GM08714 (cell line): ENCODE results near the gene DDX39B.
A peak's percentile ranks its signal among the peaks of the same experiment; 100 is the strongest.

Experiments
- H3K4me3 ChIP-seq: fragments of 200-500 bp; sonication (Bioruptor generic); 2 replicates; pipeline ENCODE4 v1.5.1; 2014; ENCODE audit warnings: mild to moderate bottlenecking, low read length, inconsistent platforms
- ZNF274 ChIP-seq: IDR thresholded peaks from 2 replicates; pipeline ENCODE4 v1.6.1; 2012; ENCODE audit warnings: mild to moderate bottlenecking, low read depth, low read length

Gene DDX39B

DNA sequence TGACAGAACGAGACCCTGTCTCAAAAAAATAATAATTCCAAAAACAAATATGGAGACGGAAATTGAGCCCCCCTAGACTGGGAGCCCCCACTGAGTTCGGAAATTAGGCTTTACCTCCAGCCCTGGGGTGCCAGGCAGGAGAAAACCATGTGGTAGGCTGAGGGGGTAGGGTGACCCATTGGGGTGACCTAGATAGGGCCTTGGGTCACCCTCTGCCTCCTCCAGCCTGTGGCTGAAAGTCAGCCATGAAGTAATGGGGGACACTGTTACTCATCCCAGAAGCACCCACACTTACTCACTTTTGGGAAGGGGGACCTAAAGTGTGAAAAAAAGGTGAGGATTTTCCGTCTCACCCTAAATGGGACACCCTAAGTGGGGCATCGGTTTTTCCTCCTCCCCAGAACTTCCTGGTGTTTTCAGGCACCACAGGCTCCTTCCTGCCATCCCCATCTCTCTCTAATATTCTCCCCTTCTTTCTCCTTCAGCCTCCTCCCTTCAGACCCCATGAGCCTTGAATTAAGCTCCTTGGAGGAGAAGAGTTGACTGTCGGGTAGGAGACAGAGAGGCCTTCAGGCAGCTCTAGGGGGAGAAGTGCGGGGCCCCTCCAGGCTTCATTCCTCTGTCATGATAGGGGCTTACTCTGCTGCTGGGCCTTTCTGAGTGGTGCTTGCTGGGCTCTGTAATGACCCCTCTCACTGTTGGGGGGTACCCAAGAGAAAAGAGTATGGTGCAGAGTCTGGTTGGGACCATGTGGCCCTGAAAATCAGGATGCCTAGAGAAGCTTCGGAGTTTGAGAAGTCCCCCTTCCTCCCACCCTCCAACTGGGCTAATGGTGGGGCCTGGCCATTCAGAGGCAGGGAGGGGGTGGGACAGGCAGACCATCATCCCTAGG is 38.0 kb upstream of the DDX39B start:
- TF ChIP-seq ZNF274, result no peak
- H3K4me3 ChIP-seq, result no peak overlapping the region; the same call in 1 of the 2 replicates

DNA sequence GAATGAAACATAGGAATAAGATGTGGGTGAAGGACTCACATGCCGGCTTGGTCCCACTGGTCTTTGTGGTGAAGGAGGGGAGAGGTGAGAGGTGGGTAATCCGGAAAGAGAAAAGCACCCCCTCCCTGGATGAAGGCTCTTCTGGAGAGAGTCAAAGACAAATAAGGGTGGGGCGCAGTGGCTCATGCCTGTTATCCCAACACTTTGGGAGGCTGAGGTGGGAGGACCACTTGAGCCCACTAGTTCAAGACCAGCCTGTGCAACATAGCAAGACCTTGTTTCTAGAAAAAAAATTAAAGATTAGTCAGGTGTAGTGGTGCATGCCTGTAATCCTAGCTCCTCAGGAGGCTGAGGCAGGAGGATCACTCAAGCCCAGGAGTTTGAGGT is 37.3 kb upstream of the DDX39B start:
- no peak overlapping the region for H3K4me3 ChIP-seq
- no peak for TF ChIP-seq ZNF274

DNA sequence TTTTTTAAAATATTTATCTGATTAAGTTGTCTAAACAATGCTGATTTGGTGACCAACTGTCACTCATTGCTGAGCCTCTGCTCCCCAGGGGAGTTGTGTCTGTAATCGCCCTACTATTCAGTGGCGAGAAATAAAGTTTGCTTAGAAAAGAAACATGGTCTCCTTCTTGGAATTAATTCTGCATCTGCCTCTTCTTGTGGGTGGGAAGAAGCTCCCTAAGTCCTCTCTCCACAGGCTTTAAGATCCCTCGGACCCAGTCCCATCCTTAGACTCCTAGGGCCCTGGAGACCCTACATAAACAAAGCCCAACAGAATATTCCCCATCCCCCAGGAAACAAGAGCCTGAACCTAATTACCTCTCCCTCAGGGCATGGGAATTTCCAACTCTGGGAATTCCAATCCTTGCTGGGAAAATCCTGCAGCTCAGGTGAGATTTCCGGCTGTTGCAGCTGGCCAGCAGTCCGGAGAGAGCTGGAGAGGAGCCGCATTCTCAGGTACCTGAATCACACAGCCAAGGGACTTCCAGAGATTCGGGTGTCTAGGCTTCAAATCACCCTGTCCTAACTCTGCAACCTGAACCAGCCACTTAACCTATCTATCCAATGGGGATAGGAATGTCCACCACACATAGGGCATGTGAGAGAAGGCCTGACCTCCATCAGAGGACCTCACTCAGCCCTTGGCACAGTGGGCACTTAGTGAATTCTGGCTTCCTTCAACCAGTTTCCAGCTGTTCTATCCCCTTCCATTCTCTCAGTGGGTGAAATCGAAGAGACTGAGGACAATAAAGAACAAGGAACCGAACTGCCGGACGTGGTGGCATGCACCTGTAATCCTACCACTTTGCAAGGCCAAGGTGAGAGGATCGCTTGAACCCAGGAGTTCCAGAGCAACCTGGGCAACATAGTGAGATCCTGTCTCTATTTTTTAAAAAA is 36.6 kb upstream of the DDX39B start:
- no peak for TF ChIP-seq ZNF274
- H3K4me3 ChIP-seq, result no peak overlapping the region; the same call in 1 of the 2 replicates

DNA sequence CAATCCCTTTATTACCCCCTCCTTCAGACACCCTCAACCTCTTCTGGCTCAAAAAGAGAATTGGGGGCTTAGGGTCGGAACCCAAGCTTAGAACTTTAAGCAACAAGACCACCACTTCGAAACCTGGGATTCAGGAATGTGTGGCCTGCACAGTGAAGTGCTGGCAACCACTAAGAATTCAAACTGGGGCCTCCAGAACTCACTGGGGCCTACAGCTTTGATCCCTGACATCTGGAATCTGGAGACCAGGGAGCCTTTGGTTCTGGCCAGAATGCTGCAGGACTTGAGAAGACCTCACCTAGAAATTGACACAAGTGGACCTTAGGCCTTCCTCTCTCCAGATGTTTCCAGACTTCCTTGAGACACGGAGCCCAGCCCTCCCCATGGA is 35.8 kb upstream of the DDX39B start:
- no peak for TF ChIP-seq ZNF274
- H3K4me3 ChIP-seq, result peak overlapping the region; percentile 84; the same call in 1 of the 2 replicates

DNA sequence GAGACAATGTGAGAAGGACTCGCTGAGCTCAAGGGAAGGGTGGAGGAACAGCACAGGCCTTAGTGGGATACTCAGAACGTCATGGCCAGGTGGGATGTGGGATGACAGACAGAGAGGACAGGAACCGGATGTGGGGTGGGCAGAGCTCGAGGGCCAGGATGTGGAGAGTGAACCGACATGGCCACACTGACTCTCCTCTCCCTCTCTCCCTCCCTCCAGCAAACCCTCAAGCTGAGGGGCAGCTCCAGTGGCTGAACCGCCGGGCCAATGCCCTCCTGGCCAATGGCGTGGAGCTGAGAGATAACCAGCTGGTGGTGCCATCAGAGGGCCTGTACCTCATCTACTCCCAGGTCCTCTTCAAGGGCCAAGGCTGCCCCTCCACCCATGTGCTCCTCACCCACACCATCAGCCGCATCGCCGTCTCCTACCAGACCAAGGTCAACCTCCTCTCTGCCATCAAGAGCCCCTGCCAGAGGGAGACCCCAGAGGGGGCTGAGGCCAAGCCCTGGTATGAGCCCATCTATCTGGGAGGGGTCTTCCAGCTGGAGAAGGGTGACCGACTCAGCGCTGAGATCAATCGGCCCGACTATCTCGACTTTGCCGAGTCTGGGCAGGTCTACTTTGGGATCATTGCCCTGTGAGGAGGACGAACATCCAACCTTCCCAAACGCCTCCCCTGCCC is 35.2 kb upstream of the DDX39B start:
- no peak for TF ChIP-seq ZNF274
- peak overlapping the region; percentile 84 for H3K4me3 ChIP-seq

DNA sequence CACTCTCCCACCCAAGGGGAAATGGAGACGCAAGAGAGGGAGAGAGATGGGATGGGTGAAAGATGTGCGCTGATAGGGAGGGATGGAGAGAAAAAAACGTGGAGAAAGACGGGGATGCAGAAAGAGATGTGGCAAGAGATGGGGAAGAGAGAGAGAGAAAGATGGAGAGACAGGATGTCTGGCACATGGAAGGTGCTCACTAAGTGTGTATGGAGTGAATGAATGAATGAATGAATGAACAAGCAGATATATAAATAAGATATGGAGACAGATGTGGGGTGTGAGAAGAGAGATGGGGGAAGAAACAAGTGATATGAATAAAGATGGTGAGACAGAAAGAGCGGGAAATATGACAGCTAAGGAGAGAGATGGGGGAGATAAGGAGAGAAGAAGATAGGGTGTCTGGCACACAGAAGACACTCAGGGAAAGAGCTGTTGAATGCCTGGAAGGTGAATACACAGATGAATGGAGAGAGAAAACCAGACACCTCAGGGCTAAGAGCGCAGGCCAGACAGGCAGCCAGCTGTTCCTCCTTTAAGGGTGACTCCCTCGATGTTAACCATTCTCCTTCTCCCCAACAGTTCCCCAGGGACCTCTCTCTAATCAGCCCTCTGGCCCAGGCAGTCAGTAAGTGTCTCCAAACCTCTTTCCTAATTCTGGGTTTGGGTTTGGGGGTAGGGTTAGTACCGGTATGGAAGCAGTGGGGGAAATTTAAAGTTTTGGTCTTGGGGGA is 34.3 kb upstream of the DDX39B start:
- peak overlapping the region; percentile 84 for H3K4me3 ChIP-seq
- no peak for TF ChIP-seq ZNF274

DNA sequence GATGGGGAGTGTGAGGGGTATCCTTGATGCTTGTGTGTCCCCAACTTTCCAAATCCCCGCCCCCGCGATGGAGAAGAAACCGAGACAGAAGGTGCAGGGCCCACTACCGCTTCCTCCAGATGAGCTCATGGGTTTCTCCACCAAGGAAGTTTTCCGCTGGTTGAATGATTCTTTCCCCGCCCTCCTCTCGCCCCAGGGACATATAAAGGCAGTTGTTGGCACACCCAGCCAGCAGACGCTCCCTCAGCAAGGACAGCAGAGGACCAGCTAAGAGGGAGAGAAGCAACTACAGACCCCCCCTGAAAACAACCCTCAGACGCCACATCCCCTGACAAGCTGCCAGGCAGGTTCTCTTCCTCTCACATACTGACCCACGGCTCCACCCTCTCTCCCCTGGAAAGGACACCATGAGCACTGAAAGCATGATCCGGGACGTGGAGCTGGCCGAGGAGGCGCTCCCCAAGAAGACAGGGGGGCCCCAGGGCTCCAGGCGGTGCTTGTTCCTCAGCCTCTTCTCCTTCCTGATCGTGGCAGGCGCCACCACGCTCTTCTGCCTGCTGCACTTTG is 33.6 kb upstream of the DDX39B start, which contains the start of gene TNF:
Gene TNF (plus strand): TSS at position 231 of the 567 bp plus-strand sequence. CDS start 177 bp downstream, at position 408.
- TF ChIP-seq ZNF274, result no peak
- H3K4me3 ChIP-seq, result peak within 1 kb of the TSS; percentile 84

DNA sequence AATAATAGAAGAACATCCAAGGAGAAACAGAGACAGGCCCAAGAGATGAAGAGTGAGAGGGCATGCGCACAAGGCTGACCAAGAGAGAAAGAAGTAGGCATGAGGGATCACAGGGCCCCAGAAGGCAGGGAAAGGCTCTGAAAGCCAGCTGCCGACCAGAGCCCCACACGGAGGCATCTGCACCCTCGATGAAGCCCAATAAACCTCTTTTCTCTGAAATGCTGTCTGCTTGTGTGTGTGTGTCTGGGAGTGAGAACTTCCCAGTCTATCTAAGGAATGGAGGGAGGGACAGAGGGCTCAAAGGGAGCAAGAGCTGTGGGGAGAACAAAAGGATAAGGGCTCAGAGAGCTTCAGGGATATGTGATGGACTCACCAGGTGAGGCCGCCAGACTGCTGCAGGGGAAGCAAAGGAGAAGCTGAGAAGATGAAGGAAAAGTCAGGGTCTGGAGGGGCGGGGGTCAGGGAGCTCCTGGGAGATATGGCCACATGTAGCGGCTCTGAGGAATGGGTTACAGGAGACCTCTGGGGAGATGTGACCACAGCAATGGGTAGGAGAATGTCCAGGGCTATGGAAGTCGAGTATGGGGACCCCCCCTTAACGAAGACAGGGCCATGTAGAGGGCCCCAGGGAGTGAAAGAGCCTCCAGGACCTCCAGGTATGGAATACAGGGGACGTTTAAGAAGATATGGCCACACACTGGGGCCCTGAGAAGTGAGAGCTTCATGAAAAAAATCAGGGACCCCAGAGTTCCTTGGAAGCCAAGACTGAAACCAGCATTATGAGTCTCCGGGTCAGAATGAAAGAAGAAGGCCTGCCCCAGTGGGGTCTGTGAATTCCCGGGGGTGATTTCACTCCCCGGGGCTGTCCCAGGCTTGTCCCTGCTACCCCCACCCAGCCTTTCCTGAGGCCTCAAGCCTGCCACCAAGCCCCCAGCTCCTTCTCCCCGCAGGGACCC is 32.6 kb upstream of the DDX39B start:
- H3K4me3 ChIP-seq, result peak overlapping the region; percentile 84; the same call in 1 of the 2 replicates
- TF ChIP-seq ZNF274, result no peak

DNA sequence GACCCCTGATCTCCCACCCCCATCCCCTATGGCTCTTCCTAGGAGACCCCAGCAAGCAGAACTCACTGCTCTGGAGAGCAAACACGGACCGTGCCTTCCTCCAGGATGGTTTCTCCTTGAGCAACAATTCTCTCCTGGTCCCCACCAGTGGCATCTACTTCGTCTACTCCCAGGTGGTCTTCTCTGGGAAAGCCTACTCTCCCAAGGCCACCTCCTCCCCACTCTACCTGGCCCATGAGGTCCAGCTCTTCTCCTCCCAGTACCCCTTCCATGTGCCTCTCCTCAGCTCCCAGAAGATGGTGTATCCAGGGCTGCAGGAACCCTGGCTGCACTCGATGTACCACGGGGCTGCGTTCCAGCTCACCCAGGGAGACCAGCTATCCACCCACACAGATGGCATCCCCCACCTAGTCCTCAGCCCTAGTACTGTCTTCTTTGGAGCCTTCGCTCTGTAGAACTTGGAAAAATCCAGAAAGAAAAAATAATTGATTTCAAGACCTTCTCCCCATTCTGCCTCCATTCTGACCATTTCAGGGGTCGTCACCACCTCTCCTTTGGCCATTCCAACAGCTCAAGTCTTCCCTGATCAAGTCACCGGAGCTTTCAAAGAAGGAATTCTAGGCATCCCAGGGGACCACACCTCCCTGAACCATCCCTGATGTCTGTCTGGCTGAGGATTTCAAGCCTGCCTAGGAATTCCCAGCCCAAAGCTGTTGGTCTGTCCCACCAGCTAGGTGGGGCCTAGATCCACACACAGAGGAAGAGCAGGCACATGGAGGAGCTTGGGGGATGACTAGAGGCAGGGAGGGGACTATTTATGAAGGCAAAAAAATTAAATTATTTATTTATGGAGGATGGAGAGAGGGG is 31.7 kb upstream of the DDX39B start:
- H3K4me3 ChIP-seq, result peak overlapping the region; percentile 53; the same call in 1 of the 2 replicates
- no peak for TF ChIP-seq ZNF274

DNA sequence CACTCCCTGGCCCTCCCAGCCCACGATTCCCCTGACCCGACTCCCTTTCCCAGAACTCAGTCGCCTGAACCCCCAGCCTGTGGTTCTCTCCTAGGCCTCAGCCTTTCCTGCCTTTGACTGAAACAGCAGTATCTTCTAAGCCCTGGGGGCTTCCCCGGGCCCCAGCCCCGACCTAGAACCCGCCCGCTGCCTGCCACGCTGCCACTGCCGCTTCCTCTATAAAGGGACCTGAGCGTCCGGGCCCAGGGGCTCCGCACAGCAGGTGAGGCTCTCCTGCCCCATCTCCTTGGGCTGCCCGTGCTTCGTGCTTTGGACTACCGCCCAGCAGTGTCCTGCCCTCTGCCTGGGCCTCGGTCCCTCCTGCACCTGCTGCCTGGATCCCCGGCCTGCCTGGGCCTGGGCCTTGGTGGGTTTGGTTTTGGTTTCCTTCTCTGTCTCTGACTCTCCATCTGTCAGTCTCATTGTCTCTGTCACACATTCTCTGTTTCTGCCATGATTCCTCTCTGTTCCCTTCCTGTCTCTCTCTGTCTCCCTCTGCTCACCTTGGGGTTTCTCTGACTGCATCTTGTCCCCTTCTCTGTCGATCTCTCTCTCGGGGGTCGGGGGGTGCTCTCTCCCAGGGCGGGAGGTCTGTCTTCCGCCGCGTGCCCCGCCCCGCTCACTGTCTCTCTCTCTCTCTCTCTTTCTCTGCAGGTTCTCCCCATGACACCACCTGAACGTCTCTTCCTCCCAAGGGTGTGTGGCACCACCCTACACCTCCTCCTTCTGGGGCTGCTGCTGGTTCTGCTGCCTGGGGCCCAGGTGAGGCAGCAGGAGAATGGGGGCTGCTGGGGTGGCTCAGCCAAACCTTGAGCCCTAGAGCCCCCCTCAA is 30.5 kb upstream of the DDX39B start, which contains the start of gene LTA:
Gene LTA (plus strand): TSS at position 249 of the 871 bp plus-strand sequence. CDS start 454 bp downstream, at position 703.
- no peak for TF ChIP-seq ZNF274

More for the DNA sequence above, 30.5 kb upstream of the DDX39B start, which contains the start of gene LTA:
- H3K4me3 ChIP-seq, result peak within 1 kb of the TSS; percentile 53; the same call in 1 of the 2 replicates
